Stimulated activated CD8-positive, alpha-beta memory T cell treated with anti-CD3 and anti-CD28 coated beads, Interleukin-2, amount 100 ng/mL, for 1 hour (primary cell): ENCODE measurements around the gene GNG8.
"Not testable (repeated sequence)": the region's sequence is repeated elsewhere in the genome, so short reads cannot be mapped to it uniquely, and the experiment has no call there.

Source experiments
- DNase-seq, 2 donors: peaks; one replicate each; pipeline ENCODE4 v3.0.0-alpha.2; 2020; ENCODE audit warnings: low read depth in 2 of 2

The GNG8 gene

DNA sequence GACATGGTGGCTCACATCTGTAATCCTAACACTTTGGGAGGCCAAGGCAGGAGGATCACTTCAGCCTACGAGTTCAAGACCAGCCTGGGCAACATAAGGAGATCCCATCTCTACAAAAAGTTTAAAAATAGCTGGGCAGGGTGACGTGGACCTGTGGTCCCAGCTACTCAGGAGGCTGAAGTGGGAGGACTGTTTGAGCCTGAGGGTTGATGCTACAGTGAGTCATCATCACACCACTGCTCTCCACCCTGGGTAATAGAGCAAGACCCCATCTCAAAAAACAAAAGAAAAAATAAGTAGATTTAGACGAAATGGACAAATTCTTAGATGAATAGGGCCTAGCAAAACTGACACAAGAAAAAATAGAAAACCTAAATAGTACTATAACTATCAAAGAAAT, 10.4 kb upstream of the GNG8 start:
- DNase-seq = no peak

DNA sequence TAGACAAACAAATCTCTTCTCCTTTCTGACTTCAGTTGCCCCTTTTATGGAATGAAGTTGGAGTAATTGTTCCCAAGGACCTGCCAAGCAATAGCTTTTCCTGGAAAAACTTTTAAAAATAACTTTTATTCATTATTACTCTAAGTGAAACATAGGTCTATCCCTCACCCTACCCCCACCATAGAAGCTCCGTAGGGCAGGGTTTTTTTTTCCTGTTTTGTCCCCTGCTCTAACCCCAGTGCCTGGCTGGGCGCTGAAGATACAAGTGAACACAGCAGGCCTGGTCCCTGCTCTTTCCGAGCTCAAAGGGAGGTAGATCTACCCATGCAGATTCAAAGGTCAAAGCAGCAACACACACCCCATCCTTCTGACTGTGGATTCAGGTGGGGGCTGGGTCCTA, 8.7 kb upstream of the GNG8 start:
- no peak for DNase-seq

DNA sequence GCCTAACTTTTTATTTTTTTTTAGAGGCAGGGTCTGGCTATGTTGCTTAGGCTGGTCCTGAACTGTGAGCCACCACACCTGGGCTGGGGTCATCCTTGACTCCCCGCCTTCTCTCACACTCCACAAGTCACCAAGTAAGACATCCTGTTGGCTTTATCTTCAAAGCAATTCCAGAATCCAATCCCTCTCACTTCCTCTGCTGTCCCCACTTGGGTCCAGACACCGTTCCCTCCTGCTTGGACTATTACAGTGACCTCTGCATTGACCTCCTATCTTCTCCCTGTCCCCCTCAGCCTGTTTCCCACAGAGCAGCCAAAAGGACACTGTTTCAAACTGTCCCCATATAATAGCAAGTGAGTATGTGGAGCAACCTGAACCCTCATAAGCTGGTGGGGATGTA, 4.7 kb upstream of the GNG8 start:
- DNase-seq = no peak

DNA sequence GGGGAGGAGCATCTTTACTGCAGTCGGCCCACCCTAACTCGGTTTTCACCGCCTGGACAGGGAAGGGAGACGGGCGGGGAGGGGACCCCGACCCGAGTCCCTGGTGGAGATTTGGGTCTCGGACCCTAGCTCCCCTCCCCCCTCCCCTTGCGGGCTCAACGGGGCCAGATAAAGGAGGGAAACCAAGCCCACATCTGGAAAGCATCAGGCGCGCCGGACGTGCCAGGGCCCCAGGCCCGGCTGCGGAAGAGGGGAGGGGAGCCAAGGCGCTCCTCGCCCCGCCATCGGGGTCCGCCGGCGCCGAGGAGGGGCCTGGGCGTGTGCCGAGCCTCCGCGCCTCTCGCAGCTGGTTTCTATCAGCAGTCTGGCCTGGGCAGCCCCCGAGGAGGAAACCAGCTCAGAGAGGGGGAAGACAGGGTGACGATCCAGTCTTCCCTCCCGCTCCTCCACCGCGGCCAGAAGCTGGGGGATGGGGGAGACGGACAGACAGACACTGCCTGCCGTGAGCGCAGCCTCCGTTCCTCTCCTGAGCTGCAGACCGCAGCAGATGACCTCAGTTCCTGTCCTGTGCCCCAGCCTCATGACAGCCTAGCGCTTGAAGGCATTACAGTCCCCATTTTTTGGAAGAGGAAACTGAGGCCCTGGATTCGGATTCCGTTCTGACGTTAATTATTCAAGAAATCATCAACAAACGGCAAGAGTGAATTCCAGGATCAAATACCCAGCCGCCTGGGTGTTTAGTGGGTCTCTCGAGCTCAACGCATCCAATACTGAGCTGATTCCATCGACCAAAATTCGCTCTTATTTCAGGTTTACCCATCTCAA, 3.6 kb upstream of the GNG8 start:
- no peak for DNase-seq

DNA sequence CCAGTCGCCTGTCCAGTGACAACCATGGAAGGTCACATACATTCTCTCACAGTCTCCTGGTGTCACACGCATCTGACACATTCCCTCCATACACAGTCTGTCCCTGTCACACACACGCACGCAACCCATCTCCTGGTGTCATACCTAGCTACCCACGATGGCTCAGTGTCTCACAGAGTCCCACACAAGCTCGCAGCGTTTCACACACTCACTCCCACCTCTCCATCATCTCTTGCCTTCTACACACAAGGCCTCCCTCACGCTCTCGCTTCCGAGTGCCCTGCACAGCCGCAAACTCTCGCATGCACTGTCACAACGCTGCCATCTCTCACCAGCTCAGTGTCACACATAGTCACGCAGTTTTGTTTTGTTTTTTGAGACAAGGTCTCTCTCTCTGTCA, 1.2 kb upstream of the GNG8 start:
- no peak for DNase-seq

DNA sequence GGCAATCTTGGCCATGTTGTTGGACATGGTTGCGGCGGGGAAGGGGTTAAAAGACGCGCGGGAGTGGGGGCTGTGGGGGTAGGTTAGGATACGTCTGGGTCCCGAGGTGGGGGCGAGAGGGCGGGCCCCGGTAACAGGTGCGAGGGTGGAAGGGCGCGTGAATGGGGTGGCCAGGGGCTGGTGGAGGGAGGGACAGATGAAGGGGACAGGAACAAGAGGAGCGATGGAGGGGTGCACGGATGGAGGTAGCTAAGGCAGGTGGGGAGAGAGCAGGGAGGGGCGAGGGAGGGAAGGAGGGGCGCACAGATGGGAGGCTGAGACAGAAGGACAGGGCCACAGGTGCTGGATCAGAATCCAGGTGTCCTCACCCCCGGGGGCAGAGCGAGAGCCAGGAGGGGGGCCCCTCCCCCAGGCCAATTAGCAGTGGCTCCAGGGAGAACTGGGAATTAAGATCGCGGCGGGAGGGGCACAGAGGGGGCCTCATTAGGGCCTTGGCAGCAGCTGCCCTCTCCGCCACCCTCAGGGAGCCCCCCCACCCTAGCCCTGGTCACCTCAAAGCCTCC, 1.3 kb downstream of the GNG8 start:
- no peak for DNase-seq

DNA sequence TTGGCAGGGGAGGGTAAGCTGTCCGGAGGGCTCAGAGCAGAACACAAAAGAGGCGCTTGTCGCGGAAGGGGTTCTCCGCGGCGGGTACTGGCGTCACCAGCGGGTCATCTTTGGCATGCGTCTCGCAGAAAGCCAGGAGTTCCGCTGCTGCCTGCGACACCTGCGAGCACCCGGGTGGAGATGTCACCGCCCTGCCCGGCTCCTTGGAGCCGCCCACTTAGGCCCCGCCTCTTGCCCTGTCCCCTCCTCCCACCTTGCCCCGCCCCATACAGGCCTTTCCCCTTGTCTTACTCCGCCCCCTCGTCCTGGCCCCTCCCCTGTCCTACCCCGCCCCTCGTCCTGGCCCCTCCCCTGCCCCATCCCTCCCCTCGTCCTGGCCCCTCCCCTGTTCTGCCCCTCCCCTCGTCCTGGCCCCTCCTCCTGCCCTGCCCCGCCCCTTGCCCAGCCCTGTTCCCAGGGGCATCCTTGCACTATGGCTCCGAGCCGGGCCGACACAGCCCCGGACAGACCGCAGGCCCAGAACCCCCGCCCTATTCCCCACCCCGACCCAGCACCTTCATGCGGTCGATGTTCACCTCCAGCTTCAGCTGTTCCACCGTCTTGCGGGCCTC, 1.9 kb downstream of the GNG8 start:
- peak; percentile 76 to 90 for DNase-seq

DNA sequence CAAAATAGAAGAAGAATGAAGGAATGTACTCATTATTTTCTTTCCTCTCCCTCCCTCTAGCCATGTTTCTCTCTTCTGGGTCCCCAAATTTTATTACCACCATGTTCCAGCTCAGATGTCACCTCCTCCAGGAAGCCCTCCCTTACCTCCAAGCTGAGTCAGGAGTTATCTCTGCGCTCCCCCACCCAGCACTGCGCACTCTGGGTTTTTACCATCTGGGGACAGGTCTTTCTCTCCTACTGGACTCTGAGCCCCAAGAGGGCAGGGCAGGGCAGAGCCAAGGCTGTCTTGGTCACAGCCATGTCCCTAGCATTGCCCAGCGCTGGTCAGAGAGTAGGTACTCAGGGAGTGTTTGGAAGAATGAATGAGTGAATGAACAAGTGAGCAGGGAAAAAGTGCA, 2.9 kb downstream of the GNG8 start:
- DNase-seq = no peak

DNA sequence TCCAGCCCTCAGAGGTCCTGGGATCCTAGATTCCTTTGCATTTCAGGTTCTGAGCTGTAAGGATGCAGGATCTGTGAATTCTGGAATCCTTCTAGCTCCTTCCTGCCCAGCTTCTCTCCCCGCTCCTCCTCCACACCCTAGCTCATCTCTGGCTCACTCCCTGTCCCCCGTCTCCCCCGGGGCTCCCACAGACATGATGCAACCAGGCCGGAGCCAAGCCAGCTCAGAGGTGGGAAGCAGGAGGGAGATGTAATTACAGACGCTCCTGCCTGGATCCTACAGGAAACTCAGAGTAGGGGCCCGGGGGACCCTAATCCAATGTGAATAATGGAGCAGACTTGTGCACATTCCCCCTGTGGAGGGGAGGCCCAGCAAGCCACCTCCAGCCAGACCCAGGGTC, 4.5 kb downstream of the GNG8 start:
- DNase-seq = no peak

DNA sequence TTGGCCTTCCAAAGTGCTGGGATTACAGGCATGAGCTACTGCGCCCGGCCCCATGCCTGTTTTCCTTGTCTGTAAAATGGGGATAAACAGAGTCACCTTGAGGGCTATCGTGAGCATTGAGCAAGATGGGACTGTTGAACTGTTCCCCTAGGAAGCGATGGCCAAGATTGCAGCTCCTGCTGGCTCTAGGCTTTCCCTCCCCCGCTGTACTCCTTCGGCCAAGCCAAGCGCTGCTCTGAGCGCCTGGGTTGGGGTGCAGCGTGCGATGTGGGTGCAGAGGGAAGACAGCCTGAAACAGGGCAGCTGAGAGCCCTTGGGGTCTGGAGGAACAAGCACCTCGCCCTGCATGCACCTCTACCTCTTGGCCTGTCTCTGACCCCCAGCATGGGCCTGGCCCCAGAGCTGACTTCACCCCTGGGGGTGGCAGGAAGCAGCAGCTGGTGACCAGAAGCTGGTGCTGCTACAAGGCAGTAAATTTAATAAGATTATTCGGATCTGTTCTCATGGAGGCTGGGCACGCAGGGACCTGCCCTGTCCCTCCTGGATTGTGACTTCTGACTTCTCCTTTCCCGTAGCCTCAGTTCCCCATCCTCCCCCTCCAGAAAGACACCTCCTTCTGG, 5.3 kb downstream of the GNG8 start:
- DNase-seq = no peak

DNA sequence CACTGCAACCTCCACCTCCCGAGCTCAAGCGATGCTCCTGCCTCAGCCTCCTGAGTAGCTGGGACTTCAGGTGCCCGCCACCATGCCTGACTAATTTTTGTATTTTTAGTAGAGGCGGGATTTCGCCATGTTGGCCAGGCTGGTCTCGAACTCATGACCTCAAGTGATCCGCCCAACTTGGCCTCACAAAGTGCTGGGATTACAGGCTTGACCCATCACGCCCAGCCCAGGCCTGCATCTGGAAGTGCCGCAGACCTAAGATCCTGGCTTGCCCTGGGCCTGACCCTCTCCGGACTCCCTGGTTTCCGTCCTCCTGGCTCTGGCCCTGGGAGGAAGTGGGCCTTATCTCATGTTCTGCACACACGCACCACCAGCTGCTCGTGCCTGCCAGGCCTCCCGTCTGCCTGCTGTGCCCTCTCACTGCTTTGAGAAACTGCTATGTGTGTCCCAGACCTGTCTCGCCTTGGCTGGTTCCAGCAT, 6.4 kb downstream of the GNG8 start:
- DNase-seq = no peak

DNA sequence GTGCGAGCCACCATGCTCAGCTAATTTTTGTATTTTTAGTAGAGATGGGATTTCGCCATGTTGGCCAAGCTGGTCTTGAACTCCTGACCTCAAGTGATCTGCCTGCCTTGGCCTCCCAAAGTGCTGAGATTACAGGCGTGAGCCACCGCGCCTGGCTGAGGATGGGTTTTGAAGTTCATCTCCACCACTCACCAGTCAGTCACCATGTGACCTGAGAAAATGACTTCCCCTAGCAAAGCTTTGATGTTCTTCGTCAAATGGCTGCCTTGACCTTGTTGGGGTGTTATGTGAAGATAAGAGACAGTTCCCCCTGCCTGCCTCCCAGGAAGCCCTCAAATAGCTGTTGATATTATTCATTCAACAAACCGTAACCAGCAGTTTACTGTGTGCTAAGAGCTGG, 7.0 kb downstream of the GNG8 start:
- not testable (repeated sequence) for DNase-seq

DNA sequence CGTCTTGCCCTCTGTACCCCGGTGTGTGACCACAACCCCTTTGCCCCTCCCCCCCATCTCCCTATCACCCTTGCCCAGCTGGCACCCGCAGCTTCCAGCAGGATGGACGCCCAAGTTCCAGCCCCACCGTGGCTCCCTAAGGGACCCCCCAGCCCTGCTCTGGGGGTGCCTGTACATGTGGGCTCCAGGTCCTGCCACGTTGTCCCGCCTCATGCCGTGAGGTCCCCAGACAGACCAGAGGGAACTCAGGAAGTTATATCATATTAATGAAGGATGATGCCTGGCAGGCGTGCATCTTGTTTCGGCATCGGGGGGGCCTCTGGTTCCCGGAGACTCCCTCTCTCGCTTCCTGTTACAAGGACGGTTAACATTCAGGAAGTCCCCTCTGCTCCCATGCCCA, 9.6 kb downstream of the GNG8 start:
- DNase-seq = no peak

DNA sequence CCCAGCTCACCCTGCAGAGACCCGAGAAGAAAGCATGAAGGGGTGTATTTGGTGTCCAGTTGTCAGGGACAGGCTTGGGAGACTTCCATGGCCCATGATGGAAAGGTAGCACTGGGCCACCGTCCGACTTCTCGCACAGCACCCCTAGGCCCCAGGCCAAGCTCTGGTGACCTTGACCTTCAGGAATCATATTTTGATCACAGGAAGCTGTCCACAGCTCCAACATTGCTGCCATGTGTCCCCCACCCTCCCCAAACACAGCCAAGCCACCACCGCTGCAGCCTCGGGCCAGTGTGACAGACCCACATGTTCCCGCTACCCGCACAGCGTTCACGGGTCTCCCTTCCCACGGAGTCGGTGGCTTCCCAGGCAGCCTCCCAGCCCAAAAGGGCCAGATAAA, 10.3 kb downstream of the GNG8 start:
- no peak for DNase-seq

DNA sequence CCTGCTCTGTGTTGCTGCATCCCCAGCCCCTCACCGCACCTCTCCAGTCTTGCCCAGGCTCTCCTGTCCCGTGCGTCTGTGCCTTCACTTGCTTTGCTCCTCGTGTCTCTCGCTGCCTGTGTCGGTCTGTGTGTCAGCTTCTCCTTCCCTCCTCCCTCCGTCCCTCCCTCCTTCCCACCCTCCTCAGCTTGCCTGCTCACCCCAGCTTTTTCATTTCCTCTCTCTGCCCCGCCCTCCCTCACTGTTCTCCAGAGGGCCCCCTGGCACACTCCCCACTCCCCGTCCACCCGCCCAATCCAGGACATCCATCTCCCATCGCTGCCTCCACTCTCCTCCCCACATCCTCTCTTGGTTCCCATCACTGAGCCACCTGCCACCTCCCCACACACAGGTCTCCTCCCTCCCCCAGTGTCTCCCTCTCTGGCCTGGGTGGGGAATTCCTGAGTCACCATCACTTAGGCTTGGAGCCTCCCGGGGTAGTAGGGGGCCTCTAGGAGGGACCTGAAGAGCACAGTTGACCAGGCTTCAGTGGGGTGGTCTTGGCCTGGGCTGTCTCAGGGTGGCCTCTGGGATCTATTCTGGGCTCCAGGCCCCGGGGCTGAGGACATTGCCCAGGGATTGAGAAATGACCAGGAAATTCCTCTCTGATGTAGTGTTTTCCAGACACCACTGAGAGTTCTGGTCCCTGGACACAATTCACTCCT, 10.9 kb downstream of the GNG8 start, which contains the start of gene PTGIR:
Gene PTGIR, minus strand, starts transcription at position 132 of the 704 bp plus-strand sequence. CDS start 864 bp downstream, outside the sequence.
- no peak for DNase-seq

DNA sequence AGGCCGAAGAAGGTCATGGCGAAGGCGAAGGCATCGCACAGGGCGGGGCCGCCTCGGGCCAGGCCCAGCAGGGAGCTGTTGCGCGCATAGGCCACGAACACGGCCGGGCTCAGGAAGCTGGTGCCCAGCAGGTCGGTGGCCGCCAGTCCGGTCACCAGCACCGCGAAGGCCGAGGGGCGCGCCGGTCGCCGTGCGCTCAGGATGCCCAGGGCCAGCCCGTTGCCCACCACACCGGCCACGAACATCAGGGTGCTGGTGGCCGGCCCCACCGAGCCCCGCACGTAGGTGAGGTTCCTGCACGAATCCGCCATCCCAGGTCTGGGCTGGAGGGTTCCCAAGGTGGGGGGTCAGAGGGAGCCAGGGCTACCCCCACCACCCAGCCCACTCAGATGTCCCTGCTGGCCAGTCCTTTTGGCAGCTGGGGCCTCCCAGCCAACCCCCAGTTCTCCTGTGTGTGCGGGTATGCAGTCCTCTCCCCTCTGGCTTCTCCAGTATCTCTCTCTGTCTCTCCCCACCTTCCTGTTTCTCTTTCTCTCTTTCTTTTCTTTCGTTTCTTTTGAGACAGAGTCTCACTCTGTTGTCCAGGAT, 12.0 kb downstream of the GNG8 start:
- DNase-seq = no peak

DNA sequence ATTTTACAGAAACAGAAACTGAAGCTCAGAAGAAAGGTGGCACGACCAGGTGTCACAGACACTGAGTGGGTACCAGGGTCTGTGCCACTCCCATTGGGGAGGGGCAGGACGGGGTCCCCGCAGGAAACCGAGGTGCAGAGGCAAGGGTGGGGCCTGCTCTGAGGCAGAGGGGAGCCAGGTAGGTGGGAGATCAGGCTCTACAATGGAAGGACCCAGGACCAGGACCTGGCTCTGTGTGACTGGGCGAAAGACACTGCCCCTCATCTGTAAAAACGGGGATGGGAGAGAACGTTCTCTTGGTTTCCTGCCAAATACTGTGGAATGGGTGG, 13.9 kb downstream of the GNG8 start:
- DNase-seq = no peak

DNA sequence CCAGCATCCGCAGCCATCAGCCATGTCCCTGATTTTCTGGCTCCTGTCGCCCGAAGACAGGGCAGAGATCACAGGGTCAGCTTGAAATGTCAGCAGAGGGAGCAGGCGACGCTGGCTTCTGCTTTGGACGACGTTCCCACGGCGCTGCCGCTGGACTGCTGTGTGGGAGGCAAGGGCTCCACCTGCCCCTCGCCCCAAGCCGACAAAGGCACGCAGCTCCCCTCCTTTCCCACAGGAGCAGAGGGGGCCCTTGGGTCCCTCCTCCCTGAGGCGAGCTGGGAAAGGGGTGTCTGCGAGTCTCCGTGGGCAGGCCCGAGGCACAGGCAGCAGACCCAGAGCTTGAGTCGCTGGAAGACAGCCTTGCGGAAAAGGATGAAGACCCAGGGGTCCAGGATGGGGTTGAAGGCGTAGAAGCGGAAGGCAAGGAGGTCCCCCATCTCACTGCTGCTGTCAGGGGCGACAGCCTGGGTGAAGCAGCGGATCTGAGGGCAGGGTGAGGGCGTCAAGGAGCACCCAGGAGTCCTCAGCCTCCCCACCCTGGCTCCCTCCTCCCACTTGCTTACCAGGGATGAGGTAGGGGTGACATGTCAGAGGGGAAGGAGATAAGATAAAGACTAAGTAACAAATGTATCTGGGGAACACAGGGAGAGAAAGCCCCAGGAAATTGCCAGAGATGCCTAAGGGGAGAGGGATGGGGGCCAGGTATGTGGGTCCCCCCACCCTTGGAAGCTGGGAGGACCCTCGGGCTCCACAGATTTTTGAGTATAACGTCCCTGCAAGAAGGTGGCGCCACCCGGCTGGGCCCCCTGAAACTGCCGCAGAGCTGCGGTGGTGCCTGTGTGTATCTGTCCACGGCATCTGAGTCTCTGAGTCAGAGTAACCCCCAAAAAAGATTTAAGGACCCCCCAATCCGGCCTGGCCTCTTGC, 14.5 kb downstream of the GNG8 start:
- DNase-seq = no peak

DNA sequence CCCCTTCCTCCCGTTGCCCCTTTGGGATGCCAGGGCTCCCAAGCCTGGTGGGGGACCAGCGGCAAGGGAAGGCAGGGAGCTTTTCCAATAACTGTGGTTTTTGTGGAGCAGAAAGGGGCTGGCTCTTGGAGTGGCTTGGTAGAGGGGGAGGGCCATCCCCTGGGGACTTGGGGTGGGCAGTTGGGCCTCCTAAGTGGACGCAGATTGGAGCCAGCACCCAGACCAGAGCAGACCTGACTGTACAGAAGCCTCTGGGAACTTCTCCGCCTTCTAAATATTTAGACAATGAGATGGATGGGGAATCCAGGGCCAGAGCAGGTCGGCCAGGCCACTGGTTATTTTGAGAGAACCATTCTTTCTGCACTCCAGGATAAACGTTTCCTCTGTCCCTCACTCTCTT, 15.3 kb downstream of the GNG8 start:
- DNase-seq = no peak

DNA sequence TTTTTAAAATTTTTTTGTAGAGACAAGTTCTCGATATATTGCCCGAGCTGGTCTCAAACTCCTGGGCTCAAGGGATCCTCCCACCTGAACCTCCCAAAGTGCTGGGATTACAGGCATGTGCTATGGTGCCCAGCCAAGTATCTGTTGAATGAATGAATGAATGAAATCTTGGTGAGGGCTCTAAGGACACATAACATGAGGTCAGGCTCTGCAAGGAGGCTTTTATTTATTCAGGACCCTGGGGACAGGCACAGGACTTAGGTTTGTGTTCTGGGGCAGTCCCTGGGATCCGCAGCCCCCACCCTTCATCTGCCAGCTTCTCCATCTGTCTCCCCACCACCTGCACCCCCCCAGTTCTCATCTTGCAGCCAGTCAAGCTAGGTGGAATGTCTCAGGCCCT, 15.7 kb downstream of the GNG8 start:
- no peak for DNase-seq
